Measurements from ENCODE around the gene MARK2. TPM values are rescaled to one million over a fixed set of nuclear protein-coding genes. Genes with fewer than 3 reads are reported as not detected.

The MARK2 gene
- polyA plus RNA-seq, 1 of the 3 experiments (the other 2 are of a cell fraction) = 18.8 TPM

DNA sequence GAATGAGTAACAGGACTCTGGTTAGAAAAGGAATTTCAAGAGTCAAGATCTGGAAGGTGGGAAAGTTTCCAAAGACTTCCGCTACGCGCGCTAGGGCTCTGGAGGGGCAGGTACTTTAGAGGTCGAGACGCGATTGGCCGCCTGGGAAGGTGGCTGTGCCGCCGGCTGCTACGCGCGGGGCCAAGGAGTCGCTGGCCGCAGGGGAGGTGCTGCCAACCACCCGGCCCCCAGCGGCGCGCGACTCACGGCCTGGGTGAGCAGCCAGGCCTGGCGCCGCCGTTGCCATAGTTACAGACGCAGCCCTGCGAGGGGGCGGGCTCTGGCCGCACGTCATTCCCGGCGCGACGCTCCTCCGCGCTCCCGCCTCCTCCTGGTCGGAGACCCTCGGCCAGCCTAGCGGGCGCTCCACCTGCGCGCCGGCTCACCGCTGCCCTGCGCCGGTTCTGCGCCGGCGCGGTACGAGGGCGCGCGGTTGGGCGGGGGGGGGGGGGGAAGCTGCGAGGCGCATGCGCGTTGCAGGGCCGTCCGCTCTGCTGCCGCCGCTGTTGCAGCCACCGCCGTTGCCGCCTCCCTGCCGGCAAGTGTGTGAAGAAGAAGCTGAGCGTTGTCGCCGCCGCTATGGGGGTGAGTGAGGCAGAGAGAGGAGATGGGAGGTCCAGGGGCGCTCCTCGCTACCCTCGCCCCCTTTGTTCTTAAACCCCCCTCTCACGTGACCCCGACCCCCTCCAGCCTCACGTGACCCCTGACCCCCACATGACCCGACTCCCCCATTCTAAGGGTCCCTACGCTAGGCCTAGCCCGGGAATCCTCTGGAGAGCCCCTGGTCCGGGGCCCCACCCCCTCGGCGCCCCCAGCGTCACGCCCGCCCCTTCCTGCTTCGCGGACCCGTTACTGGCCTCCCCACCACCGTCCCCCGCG, 99.8 kb downstream of the MARK2 start, which contains the start of gene NAA40 (continued):
- TF ChIP-seq, protein P1, sequence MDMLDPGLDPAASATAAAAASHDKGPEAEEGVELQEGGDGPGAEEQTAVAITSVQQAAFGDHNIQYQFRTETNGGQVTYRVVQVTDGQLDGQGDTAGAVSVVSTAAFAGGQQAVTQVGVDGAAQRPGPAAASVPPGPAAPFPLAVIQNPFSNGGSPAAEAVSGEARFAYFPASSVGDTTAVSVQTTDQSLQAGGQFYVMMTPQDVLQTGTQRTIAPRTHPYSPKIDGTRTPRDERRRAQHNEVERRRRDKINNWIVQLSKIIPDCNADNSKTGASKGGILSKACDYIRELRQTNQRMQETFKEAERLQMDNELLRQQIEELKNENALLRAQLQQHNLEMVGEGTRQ (IDR thresholded peaks at IDR 0.05; ENCODE audit: borderline replicate concordance, low read depth, low read length) = peak; percentile 43; the same call in 1 of the 2 replicates
- TF ChIP-seq POLR2AphosphoS5 (IDR thresholded peaks at IDR 0.05; ENCODE audit: low read depth, low read length) = peak; percentile 48; the same call in 1 of the 2 replicates
- TF ChIP-seq, protein P2, sequence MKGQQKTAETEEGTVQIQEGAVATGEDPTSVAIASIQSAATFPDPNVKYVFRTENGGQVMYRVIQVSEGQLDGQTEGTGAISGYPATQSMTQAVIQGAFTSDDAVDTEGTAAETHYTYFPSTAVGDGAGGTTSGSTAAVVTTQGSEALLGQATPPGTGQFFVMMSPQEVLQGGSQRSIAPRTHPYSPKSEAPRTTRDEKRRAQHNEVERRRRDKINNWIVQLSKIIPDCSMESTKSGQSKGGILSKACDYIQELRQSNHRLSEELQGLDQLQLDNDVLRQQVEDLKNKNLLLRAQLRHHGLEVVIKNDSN (IDR thresholded peaks at IDR 0.05; ENCODE audit: borderline replicate concordance, low read depth) = peak; percentile 86

GRCh38 chr11:63939397-63939891, 100.5 kb downstream of the MARK2 start:
- peak overlapping the region; percentile 69 to 79 for H3K4me3 ChIP-seq (ENCODE audit: low read depth in 2 of 2, low read length in 1 of 2)
- H3K9me3 ChIP-seq = no peaks in the 10 kb centered on the region
- TF ChIP-seq FOXJ3 (CRISPR knock-in tag; IDR thresholded peaks at IDR 0.05) (no peak), CTCF (IDR thresholded peaks at IDR 0.05) (no peak; the same call in 1 of the 2 replicates), POLR2AphosphoS5 (IDR thresholded peaks at IDR 0.05; ENCODE audit: low read depth, low read length) (no peak), GABPA (IDR thresholded peaks at IDR 0.05; ENCODE audit: low read depth) (no peak), FOXM1 (IDR thresholded peaks at IDR 0.05; ENCODE audit: low read depth) (no peak), CHD2 (IDR thresholded peaks at IDR 0.05; ENCODE audit: low read length, partially characterized antibody) (no peak), MEF2A (IDR thresholded peaks at IDR 0.05; ENCODE audit: borderline replicate concordance, low read depth) (no peak), RFX5 (IDR thresholded peaks at IDR 0.05; ENCODE audit: low read length) (no peak), TCF12 (IDR thresholded peaks at IDR 0.05) (no peak), YY1 (IDR thresholded peaks at IDR 0.05; ENCODE audit: low read depth) (no peak), SMC3 (IDR thresholded peaks at IDR 0.05; ENCODE audit: low read depth, low read length) (no peak), NFIC (IDR thresholded peaks at IDR 0.05; ENCODE audit: borderline replicate concordance) (no peak), TAF1 (IDR thresholded peaks at IDR 0.05; ENCODE audit: borderline replicate concordance, low read depth, low read length) (no peak), RCOR1 (IDR thresholded peaks at IDR 0.05; ENCODE audit: low read length) (no peak), SIN3A (IDR thresholded peaks at IDR 0.05; ENCODE audit: borderline replicate concordance, low read depth, low read length) (no peak), MXI1 (IDR thresholded peaks at IDR 0.05; ENCODE audit: low read depth, low read length) (no peak), IRF3 (IDR thresholded peaks at IDR 0.05; ENCODE audit: low read depth, low read length) (no peak)
- TF ChIP-seq, protein P3, sequence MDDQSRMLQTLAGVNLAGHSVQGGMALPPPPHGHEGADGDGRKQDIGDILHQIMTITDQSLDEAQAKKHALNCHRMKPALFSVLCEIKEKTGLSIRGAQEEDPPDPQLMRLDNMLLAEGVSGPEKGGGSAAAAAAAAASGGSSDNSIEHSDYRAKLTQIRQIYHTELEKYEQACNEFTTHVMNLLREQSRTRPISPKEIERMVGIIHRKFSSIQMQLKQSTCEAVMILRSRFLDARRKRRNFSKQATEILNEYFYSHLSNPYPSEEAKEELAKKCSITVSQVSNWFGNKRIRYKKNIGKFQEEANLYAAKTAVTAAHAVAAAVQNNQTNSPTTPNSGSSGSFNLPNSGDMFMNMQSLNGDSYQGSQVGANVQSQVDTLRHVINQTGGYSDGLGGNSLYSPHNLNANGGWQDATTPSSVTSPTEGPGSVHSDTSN (IDR thresholded peaks at IDR 0.05) = no peak
- TF ChIP-seq, protein P4, sequence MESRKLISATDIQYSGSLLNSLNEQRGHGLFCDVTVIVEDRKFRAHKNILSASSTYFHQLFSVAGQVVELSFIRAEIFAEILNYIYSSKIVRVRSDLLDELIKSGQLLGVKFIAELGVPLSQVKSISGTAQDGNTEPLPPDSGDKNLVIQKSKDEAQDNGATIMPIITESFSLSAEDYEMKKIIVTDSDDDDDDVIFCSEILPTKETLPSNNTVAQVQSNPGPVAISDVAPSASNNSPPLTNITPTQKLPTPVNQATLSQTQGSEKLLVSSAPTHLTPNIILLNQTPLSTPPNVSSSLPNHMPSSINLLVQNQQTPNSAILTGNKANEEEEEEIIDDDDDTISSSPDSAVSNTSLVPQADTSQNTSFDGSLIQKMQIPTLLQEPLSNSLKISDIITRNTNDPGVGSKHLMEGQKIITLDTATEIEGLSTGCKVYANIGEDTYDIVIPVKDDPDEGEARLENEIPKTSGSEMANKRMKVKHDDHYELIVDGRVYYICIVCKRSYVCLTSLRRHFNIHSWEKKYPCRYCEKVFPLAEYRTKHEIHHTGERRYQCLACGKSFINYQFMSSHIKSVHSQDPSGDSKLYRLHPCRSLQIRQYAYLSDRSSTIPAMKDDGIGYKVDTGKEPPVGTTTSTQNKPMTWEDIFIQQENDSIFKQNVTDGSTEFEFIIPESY (IDR thresholded peaks at IDR 0.05; ENCODE audit: borderline replicate concordance, low read depth) = no peak
- H3K79me2 ChIP-seq (ENCODE audit: insufficient read depth) = peaks cover 54% of the 10 kb centered on the region
- POLR2A ChIA-PET = interaction anchor here (1.1 kb wide), 1 partner anchor 22 kb away, joined by 7 read pairs; the partner anchor contains the start of gene RCOR2
- peak overlapping the region; percentile 74; the same call in 1 of the 2 replicates for H2AFZ ChIP-seq (ENCODE audit: low read depth)
- CTCF ChIA-PET = interaction anchor here (0.9 to 2.9 kb wide), 7 partner anchors 13 to 171 kb away, joined by 3 to 14 read pairs (median 3); partner anchors contain the start of genes RCOR2 and ZFTA
- H3K9ac ChIP-seq = peak overlapping the region; percentile 79
- DNase-seq = no peak
- H3K36me3 ChIP-seq (replicated peaks in 1 of 2; ENCODE audit: control insufficient read depth in 1 of 2, insufficient read depth in 2 of 2, low read length in 1 of 2) = peaks cover 0 to 2% of the 10 kb centered on the region in 2 experiments
- H3K27ac ChIP-seq (ENCODE audit: low read depth in 2 of 2, low read length in 1 of 2) = peak overlapping the region; percentile 42 to 82; a peak in 3 of 4 replicates
- 7% methylated on average over 22 of the region's 26 CpGs for WGBS (ENCODE audit: low lambda C conversion rate)
- H3K4me1 ChIP-seq (ENCODE audit: control insufficient read depth in 1 of 2, insufficient read depth in 2 of 2, low read depth in 1 of 2, low read length in 1 of 2) = peaks cover 12 to 17% of the 10 kb centered on the region in 2 experiments; a peak in 2 of 4 replicates
- H3K27me3 ChIP-seq (ENCODE audit: insufficient read depth) = no peaks in the 10 kb centered on the region
- no peaks in the 10 kb centered on the region for H3F3A ChIP-seq (replicated peaks; ENCODE audit: insufficient read depth)
- peaks cover 16% of the 10 kb centered on the region; the same call in 1 of the 2 replicates for H4K20me1 ChIP-seq (ENCODE audit: insufficient read depth)
- H3K4me2 ChIP-seq = peak overlapping the region; percentile 99
- no peaks in the 10 kb centered on the region for H3K9me2 ChIP-seq

Measured in SK-N-SH (cell line).